HEK293 (cell line): ENCODE measurements around the gene MS4A5.

Source experiments
- GLI4 ChIP-seq: fragments of 450-650 bp; formaldehyde crosslinking; IDR thresholded peaks from 2 replicates; pipeline ENCODE4 v1.5.1; 2016; ENCODE audit warnings: missing biosample characterization, missing genetic modification characterization
- KLF9 ChIP-seq: fragments of 450-650 bp; formaldehyde crosslinking; IDR thresholded peaks from 2 replicates; pipeline ENCODE4 v1.5.1; 2016; ENCODE audit warnings: missing biosample characterization, missing genetic modification characterization, low read depth
- ZNF24 ChIP-seq: fragments of 450-650 bp; formaldehyde crosslinking; IDR thresholded peaks from 2 replicates; pipeline ENCODE4 v1.5.1; 2016; ENCODE audit warnings: missing biosample characterization, missing genetic modification characterization
- ZNF426 ChIP-seq: fragments of 450-650 bp; formaldehyde crosslinking; IDR thresholded peaks from 2 replicates; pipeline ENCODE4 v1.5.1; 2017; ENCODE audit warnings: missing biosample characterization, missing genetic modification characterization, mild to moderate bottlenecking, inconsistent platforms, moderate library complexity
- ZNF560 ChIP-seq: fragments of 450-650 bp; formaldehyde crosslinking; IDR thresholded peaks from 2 replicates; pipeline ENCODE4 v1.5.1; 2017; ENCODE audit warnings: missing biosample characterization, missing genetic modification characterization, borderline replicate concordance
- ZNF658 ChIP-seq: fragments of 450-650 bp; formaldehyde crosslinking; IDR thresholded peaks from 2 replicates; pipeline ENCODE4; 2016; ENCODE audit warnings: missing biosample characterization, missing genetic modification characterization
- TF ChIP-seq, protein P1 (sequence below): fragments of 450-650 bp; formaldehyde crosslinking; IDR thresholded peaks from 2 replicates; pipeline ENCODE4 v1.5.1; 2016; ENCODE audit warnings: missing biosample characterization, missing genetic modification characterization
- TF ChIP-seq, protein P2 (sequence below): fragments of 450-650 bp; formaldehyde crosslinking; IDR thresholded peaks from 2 replicates; pipeline ENCODE4 v1.5.1; 2016; ENCODE audit warnings: missing biosample characterization, missing genetic modification characterization
- TF ChIP-seq, protein P3 (sequence below): fragments of 450-650 bp; formaldehyde crosslinking; IDR thresholded peaks from 2 replicates; pipeline ENCODE4 v1.5.1; 2016; ENCODE audit warnings: missing biosample characterization, missing genetic modification characterization

DNA sequence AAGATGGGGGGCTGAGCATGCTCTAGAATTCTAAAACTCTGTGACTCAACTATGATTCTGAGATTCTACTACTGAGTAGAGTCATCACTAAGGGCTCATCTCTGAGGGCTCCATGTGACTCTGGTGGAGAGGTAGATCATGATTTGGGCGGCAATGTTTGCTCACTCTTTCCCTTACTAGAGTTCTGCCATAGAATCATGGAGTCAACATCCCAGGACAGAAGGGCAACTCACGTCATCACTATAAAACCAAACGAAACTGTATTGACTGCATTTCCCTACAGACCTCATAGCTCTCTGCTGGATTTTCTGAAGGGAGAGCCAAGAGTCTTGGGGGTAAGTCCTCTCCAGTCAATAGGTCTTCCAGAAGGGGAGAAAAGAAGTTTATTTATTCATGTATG is 33.0 kb upstream of the MS4A5 start, which contains the start of gene MS4A14:
- TF ChIP-seq ZNF426 (no peak), GLI4 (tag by site-specific recombination) (no peak), ZNF24 (tag by site-specific recombination) (no peak), ZNF658 (tag by site-specific recombination) (no peak), KLF9 (no peak), ZNF560 (tag by site-specific recombination) (no peak)
- TF ChIP-seq, protein P1, sequence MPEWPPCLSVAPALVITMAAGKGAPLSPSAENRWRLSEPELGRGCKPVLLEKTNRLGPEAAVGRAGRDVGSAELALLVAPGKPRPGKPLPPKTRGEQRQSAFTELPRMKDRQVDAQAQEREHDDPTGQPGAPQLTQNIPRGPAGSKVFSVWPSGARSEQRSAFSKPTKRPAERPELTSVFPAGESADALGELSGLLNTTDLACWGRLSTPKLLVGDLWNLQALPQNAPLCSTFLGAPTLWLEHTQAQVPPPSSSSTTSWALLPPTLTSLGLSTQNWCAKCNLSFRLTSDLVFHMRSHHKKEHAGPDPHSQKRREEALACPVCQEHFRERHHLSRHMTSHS (tag by site-specific recombination) = no peak
- TF ChIP-seq, protein P2, sequence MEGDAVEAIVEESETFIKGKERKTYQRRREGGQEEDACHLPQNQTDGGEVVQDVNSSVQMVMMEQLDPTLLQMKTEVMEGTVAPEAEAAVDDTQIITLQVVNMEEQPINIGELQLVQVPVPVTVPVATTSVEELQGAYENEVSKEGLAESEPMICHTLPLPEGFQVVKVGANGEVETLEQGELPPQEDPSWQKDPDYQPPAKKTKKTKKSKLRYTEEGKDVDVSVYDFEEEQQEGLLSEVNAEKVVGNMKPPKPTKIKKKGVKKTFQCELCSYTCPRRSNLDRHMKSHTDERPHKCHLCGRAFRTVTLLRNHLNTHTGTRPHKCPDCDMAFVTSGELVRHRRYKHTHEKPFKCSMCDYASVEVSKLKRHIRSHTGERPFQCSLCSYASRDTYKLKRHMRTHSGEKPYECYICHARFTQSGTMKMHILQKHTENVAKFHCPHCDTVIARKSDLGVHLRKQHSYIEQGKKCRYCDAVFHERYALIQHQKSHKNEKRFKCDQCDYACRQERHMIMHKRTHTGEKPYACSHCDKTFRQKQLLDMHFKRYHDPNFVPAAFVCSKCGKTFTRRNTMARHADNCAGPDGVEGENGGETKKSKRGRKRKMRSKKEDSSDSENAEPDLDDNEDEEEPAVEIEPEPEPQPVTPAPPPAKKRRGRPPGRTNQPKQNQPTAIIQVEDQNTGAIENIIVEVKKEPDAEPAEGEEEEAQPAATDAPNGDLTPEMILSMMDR (tag by site-specific recombination) = no peak
- TF ChIP-seq, protein P3, sequence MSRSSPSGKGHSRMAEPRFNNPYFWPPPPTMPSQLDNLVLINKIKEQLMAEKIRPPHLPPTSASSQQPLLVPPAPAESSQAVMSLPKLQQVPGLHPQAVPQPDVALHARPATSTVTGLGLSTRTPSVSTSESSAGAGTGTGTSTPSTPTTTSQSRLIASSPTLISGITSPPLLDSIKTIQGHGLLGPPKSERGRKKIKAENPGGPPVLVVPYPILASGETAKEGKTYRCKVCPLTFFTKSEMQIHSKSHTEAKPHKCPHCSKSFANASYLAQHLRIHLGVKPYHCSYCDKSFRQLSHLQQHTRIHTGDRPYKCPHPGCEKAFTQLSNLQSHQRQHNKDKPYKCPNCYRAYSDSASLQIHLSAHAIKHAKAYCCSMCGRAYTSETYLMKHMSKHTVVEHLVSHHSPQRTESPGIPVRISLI (tag by site-specific recombination) = no peak
